Ureter (tissue), 1 donor: ENCODE results near the gene GP1BB. TPM values are rescaled to one million over a fixed set of nuclear protein-coding genes. Genes with fewer than 3 reads are reported as not detected.
"Not testable (repeated sequence)": the region's sequence is repeated elsewhere in the genome, so short reads cannot be mapped to it uniquely, and the experiment has no call there.

Experiments used
- DNase-seq: peaks from one replicate; pipeline ENCODE4 v3.0.0-alpha.2; 2020; ENCODE audit warnings: low spot score
- total RNA-seq: library from RNA; stranded (reverse); gene quantifications from one replicate; pipeline ENCODE4 v1.2.4, GENCODE V29; 2023
- donor health status: DM: yes; HTN: yes; CAD: no.

GP1BB gene
- total RNA-seq, 1 donor from 2014 or later: 2.1 TPM

GRCh38 chr22:19693981-19694670, 29.2 kb upstream of the GP1BB start:
- no peak for DNase-seq

GRCh38 chr22:19694696-19695095, 28.6 kb upstream of the GP1BB start:
- DNase-seq: no peak

GRCh38 chr22:19696504-19697276, 26.6 kb upstream of the GP1BB start:
- no peak for DNase-seq

GRCh38 chr22:19697871-19698270, 25.5 kb upstream of the GP1BB start:
- DNase-seq: not testable (repeated sequence)

- DNase-seq: no peak
Observed at GRCh38 chr22:19700790-19701419, 22.4 kb upstream of the GP1BB start.

- DNase-seq: no peak
Observed at GRCh38 chr22:19701420-19702145, 21.8 kb upstream of the GP1BB start.

- DNase-seq: peak; percentile 39
Observed at GRCh38 chr22:19703869-19704268, 19.5 kb upstream of the GP1BB start.

GRCh38 chr22:19704355-19705015, 18.9 kb upstream of the GP1BB start:
- DNase-seq: peak; percentile 32

- DNase-seq: peak; percentile 37
Observed at GRCh38 chr22:19705181-19705934, 18.0 kb upstream of the GP1BB start.

- no peak for DNase-seq
Observed at GRCh38 chr22:19706661-19707151, 16.6 kb upstream of the GP1BB start.

- DNase-seq: no peak
Observed at GRCh38 chr22:19707347-19708290, 15.7 kb upstream of the GP1BB start.

- no peak for DNase-seq
Observed at GRCh38 chr22:19708321-19709011, 14.9 kb upstream of the GP1BB start.

- peak; percentile 41 for DNase-seq
Observed at GRCh38 chr22:19709063-19709769, 14.1 kb upstream of the GP1BB start.

GRCh38 chr22:19710020-19710768, 13.1 kb upstream of the GP1BB start:
- no peak for DNase-seq

- no peak for DNase-seq
Observed at GRCh38 chr22:19710769-19711106, 12.6 kb upstream of the GP1BB start.

GRCh38 chr22:19713245-19713644, 10.1 kb upstream of the GP1BB start:
- no peak for DNase-seq

GRCh38 chr22:19713650-19714311, 9.6 kb upstream of the GP1BB start:
- DNase-seq: no peak
